Measurements from ENCODE around the gene MTAP. TPM values are rescaled to one million over a fixed set of nuclear protein-coding genes. Genes with fewer than 3 reads are reported as not detected.

The MTAP gene
- total RNA-seq, 2 experiments from 2014 or later, result 62.5 to 68.2 TPM

DNA sequence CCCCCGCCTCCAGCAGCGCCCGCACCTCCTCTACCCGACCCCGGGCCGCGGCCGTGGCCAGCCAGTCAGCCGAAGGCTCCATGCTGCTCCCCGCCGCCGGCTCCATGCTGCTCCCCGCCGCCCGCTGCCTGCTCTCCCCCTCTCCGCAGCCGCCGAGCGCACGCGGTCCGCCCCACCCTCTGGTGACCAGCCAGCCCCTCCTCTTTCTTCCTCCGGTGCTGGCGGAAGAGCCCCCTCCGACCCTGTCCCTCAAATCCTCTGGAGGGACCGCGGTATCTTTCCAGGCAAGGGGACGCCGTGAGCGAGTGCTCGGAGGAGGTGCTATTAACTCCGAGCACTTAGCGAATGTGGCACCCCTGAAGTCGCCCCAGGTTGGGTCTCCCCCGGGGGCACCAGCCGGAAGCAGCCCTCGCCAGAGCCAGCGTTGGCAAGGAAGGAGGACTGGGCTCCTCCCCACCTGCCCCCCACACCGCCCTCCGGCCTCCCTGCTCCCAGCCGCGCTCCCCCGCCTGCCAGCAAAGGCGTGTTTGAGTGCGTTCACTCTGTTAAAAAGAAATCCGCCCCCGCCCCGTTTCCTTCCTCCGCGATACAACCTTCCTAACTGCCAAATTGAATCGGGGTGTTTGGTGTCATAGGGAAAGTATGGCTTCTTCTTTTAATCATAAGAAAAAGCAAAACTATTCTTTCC, 172.4 kb downstream of the MTAP start:
- peaks cover 85% of the 10 kb centered on the region for H3K27me3 Mint-ChIP-seq (ENCODE audit: low read depth)
- peaks cover 25% of the 10 kb centered on the region for H3K36me3 Mint-ChIP-seq (ENCODE audit: low read depth)

DNA sequence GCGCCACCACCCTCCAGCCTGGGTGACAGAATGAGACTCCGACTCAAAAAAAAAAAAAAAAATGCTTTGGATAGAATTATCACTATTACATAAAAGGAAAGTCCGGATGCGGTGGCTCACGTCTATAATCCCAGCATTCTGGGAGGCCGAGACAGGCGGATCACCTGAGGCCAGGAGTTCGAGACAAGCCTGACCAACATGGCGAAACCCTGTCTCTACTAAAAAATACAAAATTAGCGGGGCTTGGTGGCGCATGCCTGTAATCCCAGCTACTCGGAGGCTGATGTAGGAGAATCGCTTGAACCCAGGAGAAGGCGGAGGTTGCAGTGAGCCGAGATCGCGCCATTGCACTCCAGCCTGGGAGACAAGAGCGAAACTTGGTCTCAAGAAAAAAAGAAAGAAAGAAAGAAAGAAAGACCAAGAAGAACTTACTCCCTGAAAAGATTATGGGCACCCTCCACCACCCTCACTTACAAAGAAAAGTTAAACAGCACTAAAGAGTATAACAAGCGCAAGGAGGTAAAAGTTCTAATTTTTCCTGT, 174.0 kb downstream of the MTAP start:
- H3K27me3 Mint-ChIP-seq (ENCODE audit: low read depth), result peaks cover 78% of the 10 kb centered on the region
- no peak overlapping the region for H3K4me3 Mint-ChIP-seq
- ChIA-PET CTCF (interaction anchor here (1.2 to 5.5 kb wide), 4 partner anchors 11 to 162 kb away, joined by 3 to 27 read pairs (median 6); partner anchors contain the start of gene CDKN2B), POLR2A (interaction anchor here (0.6 to 1.1 kb wide), 2 partner anchors 11 to 16 kb away, joined by 4 to 5 read pairs; no protein-coding TSS in a partner anchor)
- H3K27ac Mint-ChIP-seq, result no peak overlapping the region
- peaks cover 14% of the 10 kb centered on the region for H3K36me3 Mint-ChIP-seq (ENCODE audit: low read depth)
- no peak for ATAC-seq
- no peak for DNase-seq
- peaks cover 32% of the 10 kb centered on the region for H3K4me1 Mint-ChIP-seq (ENCODE audit: low read depth)
- no peaks in the 10 kb centered on the region for H3K9me3 Mint-ChIP-seq (ENCODE audit: insufficient read depth)

More for the DNA sequence above, 172.4 kb downstream of the MTAP start:
- peak; percentile 67 for DNase-seq
- no peak overlapping the region for H3K27ac Mint-ChIP-seq
- peak overlapping the region; percentile 70 for H3K4me3 Mint-ChIP-seq
- peaks cover 36% of the 10 kb centered on the region for H3K4me1 Mint-ChIP-seq (ENCODE audit: low read depth)
- H3K9me3 Mint-ChIP-seq (ENCODE audit: insufficient read depth), result peaks cover 8% of the 10 kb centered on the region
- CTCF ChIA-PET, result interaction anchor here (1.0 to 5.5 kb wide), 3 partner anchors 12 to 34 kb away, joined by 3 to 27 read pairs (median 8); partner anchors contain the start of gene CDKN2B
- peak; percentile 80 for ATAC-seq
- POLR2A ChIA-PET, result interaction anchor here (0.5 to 0.7 kb wide), 2 partner anchors 20 to 270 kb away, joined by 3 read pairs; partner anchors contain the start of genes CDKN2A and CDKN2B-AS1

DNA sequence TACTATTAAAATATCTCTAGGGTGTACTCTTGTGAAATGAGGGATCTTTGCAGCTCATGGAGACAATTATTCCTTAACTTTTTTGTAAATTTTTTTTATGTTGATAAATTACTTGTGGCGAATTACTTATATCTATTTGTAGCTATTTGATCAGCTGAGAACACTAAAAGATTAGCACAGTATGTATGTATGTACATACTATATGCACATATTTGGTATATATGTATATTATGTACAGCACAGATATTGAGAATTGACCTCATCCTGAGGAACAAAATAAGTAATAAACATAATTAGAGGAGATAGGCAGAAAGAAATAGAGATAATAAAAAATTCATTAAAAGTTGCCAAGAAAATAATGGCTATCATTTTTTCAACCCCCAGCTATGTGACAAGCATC, 180.0 kb downstream of the MTAP start:
- Mint-ChIP-seq H3K4me1 (ENCODE audit: low read depth) (peaks cover 6% of the 10 kb centered on the region), H3K4me3 (no peak overlapping the region), H3K9me3 (ENCODE audit: insufficient read depth) (no peaks in the 10 kb centered on the region), H3K27me3 (ENCODE audit: low read depth) (peaks cover 72% of the 10 kb centered on the region), H3K36me3 (ENCODE audit: low read depth) (peaks cover 9% of the 10 kb centered on the region), H3K27ac (no peak overlapping the region)
- ChIA-PET POLR2A (no interaction called here), CTCF (interaction anchor here (1.6 to 2.7 kb wide), 3 partner anchors 26 to 137 kb away, joined by 4 to 16 read pairs (median 9); partner anchors contain the start of gene CDKN2B)
- DNase-seq, result no peak
- no peak for ATAC-seq

DNA sequence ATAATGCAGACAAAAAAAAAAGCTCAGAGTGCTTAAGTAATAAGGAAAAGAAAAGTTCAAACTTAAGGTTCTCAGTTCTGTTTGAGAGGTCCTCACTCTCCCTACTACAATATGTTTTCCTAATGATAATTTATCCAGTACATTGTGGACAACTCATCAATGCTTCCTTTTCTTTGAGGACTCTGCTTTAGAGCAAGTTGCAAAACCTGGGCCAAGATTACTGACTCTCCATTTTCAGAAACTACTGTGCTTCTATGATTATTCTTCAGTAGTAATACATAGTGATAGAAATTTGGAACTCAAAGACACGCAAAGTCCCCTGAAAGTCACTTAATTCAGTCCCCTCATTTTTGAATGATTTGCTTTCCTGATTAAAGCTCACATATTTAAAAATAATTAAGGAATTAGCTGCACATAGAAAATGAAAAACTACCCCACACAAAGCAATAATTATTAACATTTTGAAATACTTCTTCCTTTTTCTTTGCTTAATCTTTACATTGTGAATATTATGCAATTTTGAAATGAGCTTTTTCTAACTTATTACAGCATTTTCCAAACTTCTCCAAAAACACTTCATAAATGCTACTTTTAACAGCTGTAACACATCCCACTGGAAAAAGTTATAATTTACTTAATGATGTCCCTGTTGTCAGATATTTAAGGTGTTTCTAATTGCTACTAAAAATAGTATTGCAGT, 180.6 kb downstream of the MTAP start:
- Mint-ChIP-seq H3K9me3 (ENCODE audit: insufficient read depth) (no peaks in the 10 kb centered on the region), H3K27me3 (ENCODE audit: low read depth) (peaks cover 69% of the 10 kb centered on the region), H3K36me3 (ENCODE audit: low read depth) (peaks cover 13% of the 10 kb centered on the region), H3K4me1 (ENCODE audit: low read depth) (peaks cover 10% of the 10 kb centered on the region), H3K4me3 (no peak overlapping the region), H3K27ac (no peak overlapping the region)
- no peak for ATAC-seq
- ChIA-PET POLR2A (no interaction called here), CTCF (interaction anchor here (1.0 to 2.7 kb wide), 4 partner anchors 26 to 169 kb away, joined by 3 to 16 read pairs (median 6); partner anchors contain the start of gene CDKN2B)
- DNase-seq, result no peak

DNA sequence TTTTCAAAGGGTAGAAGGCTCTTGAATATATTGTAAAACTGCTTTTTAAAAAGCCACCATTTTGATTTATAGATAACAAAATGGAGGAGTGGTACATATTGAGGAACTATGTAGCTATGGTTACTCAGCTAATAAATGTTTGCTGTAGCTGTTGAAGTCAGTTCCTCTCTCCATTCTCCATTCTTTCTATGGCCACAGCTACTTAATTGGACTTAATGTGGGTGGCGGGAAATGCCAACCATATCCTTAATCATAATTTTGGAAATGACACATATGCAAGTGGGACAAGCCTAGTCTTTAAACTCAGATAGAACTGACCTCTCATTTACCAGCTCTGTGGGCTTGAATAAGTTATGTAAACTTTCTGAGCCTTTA, 181.1 kb downstream of the MTAP start:
- H3K9me3 Mint-ChIP-seq (ENCODE audit: insufficient read depth), result no peaks in the 10 kb centered on the region
- CTCF ChIA-PET, result interaction anchor here (1.0 to 2.7 kb wide), 4 partner anchors 25 to 170 kb away, joined by 3 to 16 read pairs (median 6); partner anchors contain the start of gene CDKN2B
- DNase-seq (no peak), ATAC-seq (no peak)
- H3K36me3 Mint-ChIP-seq (ENCODE audit: low read depth), result peaks cover 16% of the 10 kb centered on the region
- peaks cover 13% of the 10 kb centered on the region for H3K4me1 Mint-ChIP-seq (ENCODE audit: low read depth)
- POLR2A ChIA-PET, result interaction anchor here (1.1 kb wide), 1 partner anchor 10 kb away, joined by 3 read pairs; no protein-coding TSS in a partner anchor
- H3K27me3 Mint-ChIP-seq (ENCODE audit: low read depth), result peaks cover 72% of the 10 kb centered on the region
- H3K4me3 Mint-ChIP-seq, result no peak overlapping the region
- H3K27ac Mint-ChIP-seq, result no peak overlapping the region

DNA sequence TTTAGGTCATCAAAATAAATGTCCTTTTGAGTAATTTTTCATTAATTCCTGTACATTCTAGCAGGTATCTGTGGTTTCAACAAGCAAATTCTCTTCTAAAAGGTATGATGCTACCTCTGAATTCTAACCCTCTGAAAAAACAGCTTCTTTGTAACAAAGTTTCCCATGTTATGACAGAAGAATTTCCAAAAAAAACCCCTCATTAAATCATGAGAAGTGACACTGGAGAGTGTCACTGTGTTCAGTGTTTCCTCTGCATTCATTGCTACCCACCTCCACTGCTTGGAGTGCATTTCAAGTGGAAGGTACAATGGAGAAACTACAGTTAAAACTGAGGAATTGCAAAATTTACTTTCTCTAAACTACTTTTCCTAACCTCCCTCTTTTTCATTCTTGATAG, 181.7 kb downstream of the MTAP start:
- DNase-seq (no peak), ATAC-seq (no peak)
- Mint-ChIP-seq H3K27me3 (ENCODE audit: low read depth) (peaks cover 70% of the 10 kb centered on the region), H3K36me3 (ENCODE audit: low read depth) (peaks cover 17% of the 10 kb centered on the region), H3K9me3 (ENCODE audit: insufficient read depth) (no peaks in the 10 kb centered on the region), H3K4me1 (ENCODE audit: low read depth) (peaks cover 11% of the 10 kb centered on the region), H3K27ac (no peak overlapping the region), H3K4me3 (no peak overlapping the region)
- ChIA-PET CTCF (interaction anchor here (0.9 to 2.7 kb wide), 4 partner anchors 25 to 170 kb away, joined by 3 to 16 read pairs (median 6); partner anchors contain the start of gene CDKN2B), POLR2A (interaction anchor here (1.1 kb wide), 1 partner anchor 10 kb away, joined by 3 read pairs; no protein-coding TSS in a partner anchor)

DNA sequence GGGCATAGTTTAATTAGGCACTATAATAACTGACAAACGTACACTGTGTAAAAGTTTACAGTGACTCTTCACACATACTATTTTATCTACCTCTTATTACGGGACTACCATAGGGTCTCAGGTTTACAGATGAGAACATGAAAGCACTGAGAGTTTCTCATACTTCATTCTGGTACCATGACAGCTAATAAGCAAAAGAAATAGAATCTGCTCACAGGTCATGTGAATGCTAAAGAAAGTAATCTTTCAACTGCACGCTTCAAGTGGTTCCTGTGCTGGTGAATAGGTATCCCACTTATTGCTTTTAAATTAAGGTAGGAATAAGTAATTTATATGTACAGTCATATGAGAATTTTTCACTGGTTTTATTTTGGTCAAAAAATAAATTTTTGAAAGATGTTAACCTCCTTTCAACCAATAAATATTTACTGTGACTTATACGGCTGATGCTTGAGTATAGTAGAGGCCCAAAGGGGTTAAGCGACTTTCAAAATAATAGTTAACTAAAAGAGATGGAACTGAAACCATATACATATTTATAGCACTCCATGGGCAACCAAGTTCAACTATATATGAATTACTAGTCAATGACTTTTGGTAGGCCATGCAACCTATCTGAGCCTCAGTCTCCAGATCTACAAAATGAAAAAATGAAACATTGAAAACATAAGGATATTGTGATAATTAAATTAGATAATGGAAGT, 183.7 kb downstream of the MTAP start:
- CTCF ChIA-PET, result interaction anchor here (0.6 to 1.6 kb wide), 9 partner anchors 8 to 174 kb away, joined by 3 to 8 read pairs (median 4); partner anchors contain the start of gene CDKN2B
- POLR2A ChIA-PET, result interaction anchor here (1.5 kb wide), 1 partner anchor 9 kb away, joined by 5 read pairs; no protein-coding TSS in a partner anchor
- Mint-ChIP-seq H3K9me3 (ENCODE audit: insufficient read depth) (peaks cover 3% of the 10 kb centered on the region), H3K4me1 (ENCODE audit: low read depth) (peaks cover 23% of the 10 kb centered on the region), H3K4me3 (no peak overlapping the region), H3K36me3 (ENCODE audit: low read depth) (peaks cover 31% of the 10 kb centered on the region), H3K27ac (no peak overlapping the region), H3K27me3 (ENCODE audit: low read depth) (peaks cover 70% of the 10 kb centered on the region)
- DNase-seq (no peak), ATAC-seq (no peak)

Other genes starting within 250 kb of the MTAP start
- gene CDKN2A, start 191.8 kb downstream of the MTAP start, total RNA-seq, result 10 to 100 TPM; 32.9 to 39.7 TPM
- 1 to 10 TPM; 6.4 to 6.9 TPM for gene CDKN2B-AS1, start 192.2 kb downstream of the MTAP start, total RNA-seq
- 1 to 10 TPM; 2.3 to 3.1 TPM for gene CDKN2B, start 206.7 kb downstream of the MTAP start, total RNA-seq

All from activated CD8-positive, alpha-beta T cell treated with anti-CD3 and anti-CD28 coated beads, Interleukin-2, amount 10 ng/mL, durations not matched to agents 7 days and 5 days (primary cell).